Measurements from ENCODE around the gene ACTR6. TPM values are rescaled to one million over a fixed set of nuclear protein-coding genes. Genes with fewer than 3 reads are reported as not detected.
A peak's percentile ranks its signal among the peaks of the same experiment; 100 is the strongest.

Gene ACTR6
- 20.4 TPM for total RNA-seq (ENCODE audit: unreplicated experiment)
- long read RNA-seq, transcript ACTR6-201 (11 exons, 2,464 nt), result major isoform, 10 of 17 reads
- long read RNA-seq, partial matches to known transcripts, result 1 of 17 reads
- long read RNA-seq, other reads (novel, unspliced or antisense), result 4 of 17 reads

GRCh38 chr12:100200463-100201181 is at the start of gene ACTR6:
Gene ACTR6 (plus strand): TSS chr12:100200815. CDS start chr12:100200852, 37 bp downstream.
- Mint-ChIP-seq H3K4me1 (ENCODE audit: unreplicated experiment) (peaks cover 13% of the 10 kb centered on the region), H3K4me3 (ENCODE audit: unreplicated experiment) (peak within 1 kb of the TSS; percentile 97), H3K27ac (ENCODE audit: unreplicated experiment) (peak within 1 kb of the TSS; percentile 92), H3K27me3 (ENCODE audit: unreplicated experiment) (peaks cover 11% of the 10 kb centered on the region), H3K9me3 (ENCODE audit: unreplicated experiment) (no peaks in the 10 kb centered on the region), H3K36me3 (ENCODE audit: low read depth, unreplicated experiment) (no peaks in the 10 kb centered on the region)
- peak; percentile 87 for DNase-seq (ENCODE audit: low spot score)
- TF ChIP-seq CTCF (IDR thresholded peaks at IDR 0.05; ENCODE audit: unreplicated experiment), result no peak

- DNase-seq (ENCODE audit: low spot score), result no peak
- no peak overlapping the region for H3K27ac Mint-ChIP-seq (ENCODE audit: unreplicated experiment)
- TF ChIP-seq CTCF (IDR thresholded peaks at IDR 0.05; ENCODE audit: unreplicated experiment), result no peak
- no peaks in the 10 kb centered on the region for H3K9me3 Mint-ChIP-seq (ENCODE audit: unreplicated experiment)
- no peaks in the 10 kb centered on the region for H3K36me3 Mint-ChIP-seq (ENCODE audit: low read depth, unreplicated experiment)
- H3K4me3 Mint-ChIP-seq (ENCODE audit: unreplicated experiment), result no peak overlapping the region
- no peaks in the 10 kb centered on the region for H3K4me1 Mint-ChIP-seq (ENCODE audit: unreplicated experiment)
- peaks cover 10% of the 10 kb centered on the region for H3K27me3 Mint-ChIP-seq (ENCODE audit: unreplicated experiment)
These were observed 48.8 kb upstream of the ACTR6 start for GRCh38 chr12:100151769-100152168.

GRCh38 chr12:100153131-100153530 is 47.5 kb upstream of the ACTR6 start:
- Mint-ChIP-seq H3K4me3 (ENCODE audit: unreplicated experiment) (no peak overlapping the region), H3K9me3 (ENCODE audit: unreplicated experiment) (no peaks in the 10 kb centered on the region), H3K27me3 (ENCODE audit: unreplicated experiment) (peaks cover 10% of the 10 kb centered on the region), H3K4me1 (ENCODE audit: unreplicated experiment) (no peaks in the 10 kb centered on the region), H3K36me3 (ENCODE audit: low read depth, unreplicated experiment) (no peaks in the 10 kb centered on the region), H3K27ac (ENCODE audit: unreplicated experiment) (no peak overlapping the region)
- no peak for TF ChIP-seq CTCF (IDR thresholded peaks at IDR 0.05; ENCODE audit: unreplicated experiment)
- DNase-seq (ENCODE audit: low spot score), result no peak

- Mint-ChIP-seq H3K4me3 (ENCODE audit: unreplicated experiment) (no peak overlapping the region), H3K27me3 (ENCODE audit: unreplicated experiment) (peaks cover 10% of the 10 kb centered on the region), H3K27ac (ENCODE audit: unreplicated experiment) (no peak overlapping the region), H3K36me3 (ENCODE audit: low read depth, unreplicated experiment) (no peaks in the 10 kb centered on the region), H3K9me3 (ENCODE audit: unreplicated experiment) (no peaks in the 10 kb centered on the region), H3K4me1 (ENCODE audit: unreplicated experiment) (no peaks in the 10 kb centered on the region)
- TF ChIP-seq CTCF (IDR thresholded peaks at IDR 0.05; ENCODE audit: unreplicated experiment), result peak; percentile 92
- DNase-seq (ENCODE audit: low spot score), result peak; percentile 86
These were observed 46.0 kb upstream of the ACTR6 start for GRCh38 chr12:100154474-100155247.
